Caco-2 (cell line): ENCODE results near the gene TMEM170A. TPM values are rescaled to one million over a fixed set of nuclear protein-coding genes. Genes with fewer than 3 reads are reported as not detected.

ENCODE experiments used
- BruUV-seq: library from RNA; stranded (reverse); fragments of 400-500 nt; replicated peaks from 2 replicates; lab custom pipeline; 2021; lab: Mats Ljungman, UMichigan
- CTCF ChIA-PET: fragments of 300-600 bp; sonication (Branson Sonifier 250); formaldehyde crosslinking; loops from one replicate; lab custom pipeline; 2022; ENCODE audit warnings: antibody characterized with exemption; lab: Charles Lee
- POLR2A ChIA-PET: fragments of 300-600 bp; sonication (Branson Sonifier 250); formaldehyde crosslinking; loops from one replicate; lab custom pipeline; 2022; ENCODE audit warnings: antibody characterized with exemption; lab: Charles Lee
- DNase-seq, 2 experiments: peaks; one replicate each; pipeline versions ENCODE4 v3.0.0 to v3.0.0-alpha.2; 2020 to 2022
- H3K27me3 ChIP-seq: replicated peaks from 2 replicates; pipeline ENCODE4 v1.6.0; 2011; ENCODE audit warnings: low read length; ENCODE audit not compliant: control insufficient read depth, insufficient read depth
- H3K36me3 ChIP-seq: 2 replicates; pipeline ENCODE4 v1.5.1; 2011; ENCODE audit warnings: low read length; ENCODE audit not compliant: control insufficient read depth, insufficient read depth
- H3K4me1 ChIP-seq: fragments of 250-450 bp; sonication (Bioruptor Pico); 2 replicates; pipeline ENCODE4 v1.5.1; 2020; ENCODE audit warnings: mild to moderate bottlenecking
- H3K4me3 ChIP-seq: 2 replicates; pipeline ENCODE4 v1.5.1; 2011; ENCODE audit warnings: low read depth, mild to moderate bottlenecking, control low read depth, low read length
- H3K9me3 ChIP-seq: fragments of 250-450 bp; sonication (Bioruptor Pico); 2 replicates; pipeline ENCODE4 v1.5.1; 2020; ENCODE audit warnings: mild to moderate bottlenecking, moderate library complexity
- H3K27ac Mint-ChIP-seq: one replicate; pipeline ENCODE4 v1.8.0; 2022; ENCODE audit warnings: mixed read lengths; ENCODE audit not compliant: unreplicated experiment
- H3K27me3 Mint-ChIP-seq: one replicate; pipeline ENCODE4 v1.8.0; 2022; ENCODE audit warnings: mixed read lengths; ENCODE audit not compliant: insufficient read depth, unreplicated experiment
- H3K36me3 Mint-ChIP-seq: one replicate; pipeline ENCODE4 v1.8.0; 2022; ENCODE audit warnings: mild to moderate bottlenecking, mixed read lengths; ENCODE audit not compliant: insufficient read depth, unreplicated experiment
- H3K4me1 Mint-ChIP-seq: one replicate; pipeline ENCODE4 v1.8.0; 2022; ENCODE audit warnings: low read depth, mixed read lengths; ENCODE audit not compliant: unreplicated experiment
- H3K4me3 Mint-ChIP-seq: one replicate; pipeline ENCODE4 v1.8.0; 2022; ENCODE audit warnings: mild to moderate bottlenecking, moderate library complexity, mixed read lengths; ENCODE audit not compliant: unreplicated experiment
- H3K9me3 Mint-ChIP-seq: one replicate; pipeline ENCODE4 v1.8.0; 2022; ENCODE audit warnings: mixed read lengths; ENCODE audit not compliant: unreplicated experiment
- intact Hi-C: fragments of 100-400 bp; cut with micrococcal nuclease; formaldehyde crosslinking; loops from one replicate; pipeline ENCODE4 v1.10.0; 2022; ENCODE audit not compliant: unreplicated experiment
- total RNA-seq: library from RNA; stranded (reverse); gene quantifications from 2 replicates; pipeline ENCODE4 v1.2.3, GENCODE V29; 2022
- TF ChIP-seq, protein P1 (sequence below), 2 experiments: fragments of 200-600 bp in 1 of 2; IDR thresholded peaks; 1 replicate in 1 of 2; 2 replicates in 1 of 2; pipeline versions ENCODE4 v1.5.1 to v1.8.0; 2011 to 2022; ENCODE audit warnings: antibody characterized with exemption in 1 of 2, control low read depth in 1 of 2, inconsistent platforms in 1 of 2, low read depth in 1 of 2, low read length in 1 of 2, mild to moderate bottlenecking in 1 of 2, moderate library complexity in 1 of 2; ENCODE audit not compliant: insufficient read depth in 1 of 2, severe bottlenecking in 1 of 2, unreplicated experiment in 1 of 2

TMEM170A gene
- total RNA-seq, 1 experiment from 2014 or later = 63.6 TPM

DNA sequence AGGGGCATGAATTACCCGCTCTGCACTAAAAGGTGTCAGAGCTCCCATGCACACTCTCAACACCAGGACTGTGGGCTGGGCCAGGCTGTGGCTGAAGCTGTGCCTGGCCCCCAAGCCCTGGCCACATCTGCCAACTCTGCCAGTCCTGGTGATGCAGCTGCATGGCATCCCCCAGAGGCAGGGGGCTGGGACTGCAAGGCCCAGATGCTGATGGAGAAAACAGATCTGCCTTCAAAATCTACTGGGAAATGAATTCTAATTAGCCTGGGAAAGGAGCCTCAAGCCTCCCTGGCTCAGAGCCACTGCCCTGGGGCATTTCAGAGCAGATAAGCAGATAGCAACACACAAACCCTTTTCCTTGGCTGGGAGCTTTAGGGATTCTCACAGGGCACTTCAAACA lies 27.4 kb upstream of the TMEM170A start:
- Mint-ChIP-seq H3K4me1 (peaks cover 6% of the 10 kb centered on the region), H3K36me3 (no peaks in the 10 kb centered on the region), H3K27me3 (no peaks in the 10 kb centered on the region), H3K9me3 (no peaks in the 10 kb centered on the region), H3K27ac (no peak overlapping the region), H3K4me3 (no peak overlapping the region)
- intact Hi-C loops = no loop called here
- Histone ChIP-seq H3K36me3 (no peaks in the 10 kb centered on the region), H3K27me3 (no peaks in the 10 kb centered on the region), H3K4me1 (no peaks in the 10 kb centered on the region), H3K4me3 (no peak overlapping the region), H3K9me3 (no peaks in the 10 kb centered on the region)
- TF ChIP-seq, protein P1, sequence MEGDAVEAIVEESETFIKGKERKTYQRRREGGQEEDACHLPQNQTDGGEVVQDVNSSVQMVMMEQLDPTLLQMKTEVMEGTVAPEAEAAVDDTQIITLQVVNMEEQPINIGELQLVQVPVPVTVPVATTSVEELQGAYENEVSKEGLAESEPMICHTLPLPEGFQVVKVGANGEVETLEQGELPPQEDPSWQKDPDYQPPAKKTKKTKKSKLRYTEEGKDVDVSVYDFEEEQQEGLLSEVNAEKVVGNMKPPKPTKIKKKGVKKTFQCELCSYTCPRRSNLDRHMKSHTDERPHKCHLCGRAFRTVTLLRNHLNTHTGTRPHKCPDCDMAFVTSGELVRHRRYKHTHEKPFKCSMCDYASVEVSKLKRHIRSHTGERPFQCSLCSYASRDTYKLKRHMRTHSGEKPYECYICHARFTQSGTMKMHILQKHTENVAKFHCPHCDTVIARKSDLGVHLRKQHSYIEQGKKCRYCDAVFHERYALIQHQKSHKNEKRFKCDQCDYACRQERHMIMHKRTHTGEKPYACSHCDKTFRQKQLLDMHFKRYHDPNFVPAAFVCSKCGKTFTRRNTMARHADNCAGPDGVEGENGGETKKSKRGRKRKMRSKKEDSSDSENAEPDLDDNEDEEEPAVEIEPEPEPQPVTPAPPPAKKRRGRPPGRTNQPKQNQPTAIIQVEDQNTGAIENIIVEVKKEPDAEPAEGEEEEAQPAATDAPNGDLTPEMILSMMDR (IDR thresholded peaks at IDR 0.05; ENCODE audit: insufficient read depth in 1 of 2, low read depth in 1 of 2, low read length in 1 of 2, severe bottlenecking in 1 of 2, unreplicated experiment in 1 of 2) = peak in 1 of 2 experiments; percentile 9
- peak; percentile 28 to 54 for DNase-seq
- no TSS peak for BruUV-seq
- ChIA-PET POLR2A (no interaction called here), CTCF (interaction anchor here (0.5 to 1.4 kb wide), 2 partner anchors 20 to 25 kb away, joined by 3 to 6 read pairs; no protein-coding TSS in a partner anchor)

GRCh38 chr16:75488322-75488721 lies 23.8 kb upstream of the TMEM170A start:
- no TSS peak for BruUV-seq
- Histone ChIP-seq H3K27me3 (no peaks in the 10 kb centered on the region), H3K4me1 (peaks cover 7% of the 10 kb centered on the region; the same call in 1 of the 2 replicates), H3K9me3 (no peaks in the 10 kb centered on the region), H3K4me3 (no peak overlapping the region), H3K36me3 (no peaks in the 10 kb centered on the region)
- DNase-seq = no peak
- TF ChIP-seq, protein P1 (IDR thresholded peaks at IDR 0.05; ENCODE audit: insufficient read depth in 1 of 2, low read depth in 1 of 2, low read length in 1 of 2, severe bottlenecking in 1 of 2, unreplicated experiment in 1 of 2) = no peak
- H3K27me3 Mint-ChIP-seq = no peaks in the 10 kb centered on the region
- H3K9me3 Mint-ChIP-seq = no peaks in the 10 kb centered on the region
- no peaks in the 10 kb centered on the region for H3K36me3 Mint-ChIP-seq
- H3K27ac Mint-ChIP-seq = no peak overlapping the region
- intact Hi-C loops = no loop called here
- no peak overlapping the region for H3K4me3 Mint-ChIP-seq
- ChIA-PET POLR2A (interaction anchor here (0.6 kb wide), 1 partner anchor 28 kb away, joined by 4 read pairs; no protein-coding TSS in a partner anchor), CTCF (no interaction called here)
- no peaks in the 10 kb centered on the region for H3K4me1 Mint-ChIP-seq

DNA sequence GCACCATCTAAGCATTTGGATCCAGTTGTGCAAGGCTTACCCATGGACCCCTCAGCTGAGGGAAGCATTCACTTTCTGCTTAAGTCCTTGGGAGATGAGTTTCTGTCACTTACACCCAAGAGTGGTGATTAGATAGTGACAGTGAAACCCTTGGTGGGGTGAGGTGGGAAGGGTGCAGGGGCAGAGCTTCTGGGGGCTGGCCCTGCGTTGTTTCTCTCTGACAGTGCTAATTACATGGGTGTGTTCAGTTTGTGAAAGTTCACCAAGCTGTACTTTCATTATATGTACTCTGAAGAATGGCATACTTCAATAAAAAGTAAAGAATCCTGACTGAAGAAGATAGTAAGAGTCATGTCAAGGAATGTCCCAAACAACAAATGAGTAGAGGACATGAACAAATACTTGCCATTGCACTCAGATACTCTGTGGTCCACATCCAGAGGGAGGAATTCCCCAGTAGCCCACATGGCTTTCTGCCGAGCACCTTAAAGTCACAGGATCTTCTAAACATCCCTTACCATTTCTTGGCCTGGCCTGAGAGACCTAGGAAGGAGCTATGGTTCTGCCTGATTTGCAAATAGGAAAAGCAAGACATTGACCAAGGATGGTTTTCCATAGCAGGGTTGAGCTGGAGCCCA lies 22.3 kb upstream of the TMEM170A start:
- Mint-ChIP-seq H3K4me3 (no peak overlapping the region), H3K4me1 (no peaks in the 10 kb centered on the region), H3K27ac (no peak overlapping the region), H3K27me3 (no peaks in the 10 kb centered on the region), H3K9me3 (no peaks in the 10 kb centered on the region), H3K36me3 (no peaks in the 10 kb centered on the region)
- H3K27me3 ChIP-seq = no peaks in the 10 kb centered on the region
- BruUV-seq = no TSS peak
- intact Hi-C loops = no loop called here
- CTCF ChIA-PET = interaction anchor here (0.6 kb wide), 1 partner anchor 39 kb away, joined by 7 read pairs; no protein-coding TSS in a partner anchor
- POLR2A ChIA-PET = interaction anchor here (0.9 kb wide), 1 partner anchor 29 kb away, joined by 3 read pairs; no protein-coding TSS in a partner anchor
- H3K4me1 ChIP-seq = peaks cover 7% of the 10 kb centered on the region; the same call in 1 of the 2 replicates
- DNase-seq = no peak
- no peaks in the 10 kb centered on the region for H3K36me3 ChIP-seq
- TF ChIP-seq, protein P1 (IDR thresholded peaks at IDR 0.05; ENCODE audit: insufficient read depth in 1 of 2, low read depth in 1 of 2, low read length in 1 of 2, severe bottlenecking in 1 of 2, unreplicated experiment in 1 of 2) = no peak
- H3K4me3 ChIP-seq = no peak overlapping the region
- H3K9me3 ChIP-seq = no peaks in the 10 kb centered on the region
